Measurements from ENCODE around the gene MMP7.

DNA sequence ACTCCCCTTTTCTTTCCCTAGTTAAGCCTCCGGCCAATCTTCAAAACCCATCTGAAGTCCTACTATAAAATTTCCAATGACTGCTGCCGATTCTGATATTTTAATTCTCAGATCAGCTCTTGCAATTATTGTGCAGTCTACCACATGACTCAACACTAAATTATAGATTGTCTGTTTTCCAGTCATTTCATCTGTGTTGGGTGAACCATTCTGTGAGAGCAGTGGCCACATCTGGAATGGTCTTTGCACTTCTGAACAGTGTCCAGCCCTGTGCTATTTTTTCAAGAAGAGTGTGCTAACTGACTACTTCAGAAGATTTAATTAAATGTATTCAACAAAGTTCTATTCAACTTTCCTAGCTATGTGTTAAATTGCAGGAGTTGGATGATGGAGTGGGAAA, 47.2 kb upstream of the MMP7 start:
- TF ChIP-seq, protein P1, sequence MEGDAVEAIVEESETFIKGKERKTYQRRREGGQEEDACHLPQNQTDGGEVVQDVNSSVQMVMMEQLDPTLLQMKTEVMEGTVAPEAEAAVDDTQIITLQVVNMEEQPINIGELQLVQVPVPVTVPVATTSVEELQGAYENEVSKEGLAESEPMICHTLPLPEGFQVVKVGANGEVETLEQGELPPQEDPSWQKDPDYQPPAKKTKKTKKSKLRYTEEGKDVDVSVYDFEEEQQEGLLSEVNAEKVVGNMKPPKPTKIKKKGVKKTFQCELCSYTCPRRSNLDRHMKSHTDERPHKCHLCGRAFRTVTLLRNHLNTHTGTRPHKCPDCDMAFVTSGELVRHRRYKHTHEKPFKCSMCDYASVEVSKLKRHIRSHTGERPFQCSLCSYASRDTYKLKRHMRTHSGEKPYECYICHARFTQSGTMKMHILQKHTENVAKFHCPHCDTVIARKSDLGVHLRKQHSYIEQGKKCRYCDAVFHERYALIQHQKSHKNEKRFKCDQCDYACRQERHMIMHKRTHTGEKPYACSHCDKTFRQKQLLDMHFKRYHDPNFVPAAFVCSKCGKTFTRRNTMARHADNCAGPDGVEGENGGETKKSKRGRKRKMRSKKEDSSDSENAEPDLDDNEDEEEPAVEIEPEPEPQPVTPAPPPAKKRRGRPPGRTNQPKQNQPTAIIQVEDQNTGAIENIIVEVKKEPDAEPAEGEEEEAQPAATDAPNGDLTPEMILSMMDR (optimal IDR thresholded peaks at IDR 0.05 in 1 of 3, IDR thresholded peaks at IDR 0.05 in 1 of 3, conservative IDR thresholded peaks at IDR 0.05 in 1 of 3; ENCODE audit: extremely low read depth in 1 of 3, insufficient read depth in 2 of 3, low read length in 3 of 3): no peak
- no peak for TF ChIP-seq EZH2 (IDR thresholded peaks at IDR 0.05; ENCODE audit: low read length)

Measured in keratinocyte (primary cell).